Activated CD4-positive, CD25-positive, alpha-beta regulatory T cell (primary cell): ENCODE measurements around the gene UGGT1.
A peak's percentile ranks its signal among the peaks of the same experiment; 100 is the strongest.
"Not testable (repeated sequence)": the region's sequence is repeated elsewhere in the genome, so short reads cannot be mapped to it uniquely, and the experiment has no call there.

ENCODE experiments used
- DNase-seq, 4 experiments: peaks; one replicate each; lab custom pipeline; 2025; lab: John Stamatoyannopoulos, UW

Gene UGGT1

DNA sequence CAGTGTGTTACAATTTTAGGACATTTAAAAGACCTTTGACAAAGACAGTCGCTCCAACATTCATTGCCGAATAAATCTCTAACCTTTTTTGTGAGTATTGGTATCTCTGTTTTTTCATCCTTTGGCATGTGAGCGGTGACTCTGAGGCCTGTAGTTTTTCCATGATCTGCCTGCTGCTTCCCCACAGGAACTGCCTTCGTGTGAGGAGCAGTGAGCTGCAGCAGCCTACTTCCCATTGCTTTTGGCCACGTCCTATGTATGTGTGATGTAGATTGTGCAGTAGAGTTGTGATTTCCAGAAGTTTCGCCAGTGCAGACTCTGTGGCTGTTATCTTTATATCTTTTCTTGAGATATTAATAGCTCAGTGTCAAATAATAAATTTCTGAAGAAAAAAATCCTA, 79.8 kb downstream of the UGGT1 start:
- DNase-seq = no peak

DNA sequence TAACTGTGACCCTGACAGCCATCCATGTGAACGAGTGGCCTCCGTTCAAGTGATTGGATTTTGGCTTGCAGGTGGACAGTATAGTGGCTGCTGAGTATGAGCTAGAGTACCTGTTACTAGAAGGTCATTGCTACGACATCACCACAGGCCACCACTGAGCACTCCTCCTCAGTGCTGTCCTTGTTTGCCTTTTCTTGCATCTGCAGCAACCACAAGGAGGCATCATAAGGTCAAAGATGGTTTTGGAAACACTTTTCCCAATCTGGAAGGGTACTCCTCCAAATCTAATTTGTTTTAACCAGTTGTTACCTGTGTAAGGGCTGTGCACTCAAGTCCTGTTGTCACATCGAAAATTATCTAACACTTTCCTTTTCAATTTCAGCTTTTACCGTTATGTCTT, 81.2 kb downstream of the UGGT1 start:
- no peak for DNase-seq

DNA sequence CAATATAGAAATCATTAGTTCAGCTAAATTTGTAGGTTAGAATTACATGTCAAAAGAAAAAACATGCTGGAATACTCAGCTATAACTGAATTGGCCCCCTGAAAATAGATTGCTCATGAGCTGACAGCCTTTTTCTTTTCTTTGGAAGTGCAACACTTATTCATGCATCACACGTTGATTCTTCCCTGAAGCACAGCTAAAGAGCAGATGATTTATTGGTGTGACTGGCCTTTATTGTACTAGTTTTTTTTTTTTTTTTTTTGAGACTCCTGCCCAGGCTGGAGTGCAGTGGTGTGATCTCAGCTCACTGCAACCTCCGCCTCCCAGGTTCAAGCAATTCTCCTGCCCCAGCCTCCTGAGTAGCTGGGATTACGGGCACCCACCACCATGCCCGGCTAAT, 83.1 kb downstream of the UGGT1 start:
- DNase-seq = not testable (repeated sequence)

DNA sequence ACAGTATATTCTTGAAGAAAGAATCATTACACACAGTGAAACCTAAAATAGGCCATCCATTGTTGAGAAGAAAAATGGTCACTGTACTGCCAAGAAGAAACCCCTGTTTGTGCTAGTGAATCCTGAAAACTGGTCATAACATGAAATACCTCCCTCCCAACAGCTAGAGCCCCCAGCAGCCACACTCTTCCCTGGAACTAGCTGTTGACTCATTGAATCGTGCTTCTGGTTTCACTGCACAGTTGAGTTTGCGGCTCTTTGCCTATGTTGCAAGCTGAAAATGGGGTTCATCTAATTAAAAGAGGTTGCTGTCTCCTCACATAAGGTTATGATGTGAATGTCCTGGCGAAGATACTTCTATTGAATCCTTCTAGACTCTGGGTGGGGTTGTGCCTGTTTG, 86.3 kb downstream of the UGGT1 start:
- no peak for DNase-seq

DNA sequence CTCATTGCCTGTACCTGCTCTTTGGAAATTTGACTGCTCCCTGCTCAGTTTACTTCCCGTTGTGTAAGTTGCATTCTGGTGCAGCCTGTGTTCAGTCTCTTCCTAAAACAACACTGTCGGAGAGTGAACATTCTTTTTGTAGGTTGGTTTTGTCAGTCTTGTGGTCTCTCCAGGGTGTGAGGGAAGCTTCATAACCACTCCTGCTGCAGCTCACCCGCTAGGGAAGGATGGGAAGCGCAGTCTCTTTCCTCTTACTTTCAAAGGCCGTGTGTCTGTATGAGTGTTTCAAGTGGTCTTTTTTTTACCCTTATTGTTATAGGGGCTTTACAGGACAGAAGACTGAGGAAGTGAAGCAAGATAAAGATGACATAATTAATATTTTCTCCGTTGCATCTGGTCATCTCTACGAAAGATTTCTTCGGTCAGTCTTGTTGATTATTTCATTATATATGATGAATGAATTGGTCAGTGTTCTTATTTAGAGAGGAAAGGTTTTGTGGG, 87.2 kb downstream of the UGGT1 start:
- no peak for DNase-seq

DNA sequence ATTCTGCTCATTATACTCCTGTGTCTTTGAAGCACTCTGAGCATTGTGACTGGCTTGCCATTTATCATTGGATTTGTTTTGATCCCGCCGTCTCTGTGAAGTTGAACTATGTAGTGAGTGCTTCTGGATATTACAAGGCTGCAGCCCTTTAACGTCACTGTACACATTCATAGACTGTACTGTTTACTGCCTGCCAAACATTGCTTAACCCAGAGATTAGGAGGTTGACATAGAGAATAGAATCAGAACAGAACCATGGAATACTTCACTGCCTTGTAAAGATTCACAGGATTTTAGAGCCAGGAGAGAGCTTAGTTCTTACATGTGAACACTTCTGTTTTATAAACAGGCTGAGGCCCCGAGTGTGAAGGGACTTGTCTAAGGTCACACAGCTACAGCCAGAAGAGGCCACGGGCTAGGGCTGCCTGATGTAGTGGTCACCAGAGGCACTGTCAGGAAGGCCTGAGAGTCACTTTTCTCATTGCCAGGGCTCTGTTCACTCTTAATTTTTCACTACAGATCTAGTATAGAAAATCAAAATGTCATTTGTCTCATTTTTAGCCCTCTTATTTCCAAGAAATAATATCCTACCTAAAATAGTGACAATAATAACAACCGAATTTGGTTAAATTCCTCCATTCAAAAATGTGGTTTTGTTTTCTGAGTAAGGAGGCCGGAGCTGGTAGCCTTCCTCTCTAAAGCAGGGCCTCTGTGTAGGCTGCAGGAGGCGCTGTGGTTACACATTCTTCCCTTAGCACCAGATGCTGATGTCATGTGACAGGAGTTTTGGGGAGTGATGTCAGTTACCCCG, 87.9 kb downstream of the UGGT1 start:
- peak in 2 of 4 experiments; percentile 10 to 12 for DNase-seq

DNA sequence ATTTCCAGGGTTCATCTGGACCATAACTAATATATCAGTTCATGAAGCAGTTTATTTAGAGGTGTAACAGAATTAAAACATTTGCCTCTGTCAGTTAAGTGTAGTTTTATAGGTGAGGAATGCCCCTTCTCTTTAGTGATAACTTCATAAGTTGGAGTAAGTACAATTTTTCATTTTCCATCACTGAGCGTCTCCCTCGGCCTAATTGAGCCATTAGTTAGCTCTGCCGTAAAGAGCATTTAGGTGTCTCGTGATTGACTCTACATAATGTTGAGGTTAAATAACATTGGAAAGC, 88.4 kb downstream of the UGGT1 start:
- no peak for DNase-seq

DNA sequence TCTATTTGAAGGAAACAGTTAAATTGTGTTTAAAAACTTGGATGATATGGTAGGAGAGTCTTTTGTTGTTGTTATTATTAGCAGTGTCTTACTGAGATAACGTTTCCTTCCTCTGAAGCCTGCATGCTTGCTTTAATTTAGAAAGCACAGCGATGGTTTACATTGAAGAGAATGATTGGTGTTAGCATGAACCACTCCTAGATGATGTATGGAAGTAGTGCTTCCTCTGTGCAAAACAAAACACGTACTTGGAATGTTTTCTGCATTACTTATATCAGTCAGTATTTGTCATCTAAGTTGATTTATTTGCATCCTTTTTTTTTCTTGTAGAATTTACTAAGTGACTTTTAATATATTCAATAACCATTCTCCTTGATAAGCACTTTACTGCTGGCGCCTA, 89.0 kb downstream of the UGGT1 start:
- DNase-seq = no peak

DNA sequence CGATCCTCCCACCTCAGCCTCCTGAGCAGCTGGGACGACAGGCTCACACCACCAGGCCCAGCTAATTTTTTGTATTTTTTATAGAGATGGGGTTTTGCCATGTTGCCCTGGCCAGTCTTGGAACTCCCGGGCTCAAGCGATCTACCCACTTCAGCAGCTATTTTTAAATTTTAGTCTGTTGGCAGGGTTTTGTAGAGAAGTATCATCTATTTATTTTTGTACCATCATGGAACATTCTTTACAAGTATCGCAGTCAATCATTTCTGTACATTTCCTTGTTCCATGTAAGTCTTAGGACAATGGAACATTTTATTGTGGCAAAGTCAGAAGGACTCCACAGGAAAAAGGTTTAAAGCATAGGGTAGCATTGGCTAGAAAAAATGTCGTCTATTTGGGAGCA, 94.6 kb downstream of the UGGT1 start:
- no peak for DNase-seq

DNA sequence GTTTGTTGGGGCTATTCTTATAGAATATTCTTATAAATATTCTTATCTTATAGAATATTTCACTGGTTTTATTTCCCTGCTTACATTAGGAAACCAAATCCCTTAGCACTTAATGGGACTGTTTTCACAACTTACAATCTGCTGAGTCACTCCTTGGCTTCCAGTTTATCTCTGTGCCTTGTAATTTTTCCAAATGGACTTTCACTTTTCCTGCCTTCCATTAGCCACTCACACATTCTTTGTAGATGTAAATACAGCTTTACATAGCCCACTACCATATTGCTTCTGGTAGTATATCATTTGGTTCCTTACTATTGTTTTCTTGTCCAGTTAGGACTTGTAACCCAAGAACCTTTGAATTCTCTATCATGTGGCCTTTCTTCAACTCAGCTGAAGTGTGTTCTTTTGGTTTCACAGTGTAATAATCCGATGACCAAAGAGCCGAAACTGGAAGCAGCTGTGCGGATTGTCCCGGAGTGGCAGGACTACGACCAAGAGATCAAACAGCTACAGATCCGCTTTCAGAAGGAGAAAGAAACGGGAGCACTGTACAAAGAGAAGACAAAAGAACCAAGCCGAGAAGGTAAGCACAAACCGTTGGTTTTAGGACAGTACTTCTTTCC, 96.1 kb downstream of the UGGT1 start:
- no peak for DNase-seq

DNA sequence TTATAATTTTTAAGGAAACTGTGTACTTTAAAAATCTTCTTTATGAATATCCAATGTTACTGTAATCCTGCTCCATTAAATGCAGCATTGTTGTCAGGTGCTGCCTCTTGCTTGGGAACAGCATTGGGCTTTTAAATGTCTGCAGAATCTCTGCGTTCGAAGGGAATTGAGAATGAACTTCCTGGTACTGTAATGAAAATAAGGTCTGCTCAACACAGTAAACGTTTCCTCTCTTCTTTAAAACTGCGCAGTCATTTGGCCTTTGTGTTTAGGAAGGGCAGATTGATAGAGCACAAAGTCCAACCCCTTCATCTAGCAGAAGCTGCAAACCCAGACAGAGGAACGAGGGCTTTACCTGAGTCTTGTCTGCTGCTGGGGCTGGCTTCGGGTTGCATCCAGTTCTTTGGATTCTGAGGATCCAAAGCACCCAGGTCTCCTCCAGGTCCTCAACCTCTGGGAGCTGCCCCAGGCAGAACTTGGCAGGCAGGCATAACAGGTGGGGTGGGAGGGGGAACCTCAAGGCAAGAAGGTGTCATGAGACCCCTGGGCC, 104.5 kb downstream of the UGGT1 start:
- DNase-seq = no peak

DNA sequence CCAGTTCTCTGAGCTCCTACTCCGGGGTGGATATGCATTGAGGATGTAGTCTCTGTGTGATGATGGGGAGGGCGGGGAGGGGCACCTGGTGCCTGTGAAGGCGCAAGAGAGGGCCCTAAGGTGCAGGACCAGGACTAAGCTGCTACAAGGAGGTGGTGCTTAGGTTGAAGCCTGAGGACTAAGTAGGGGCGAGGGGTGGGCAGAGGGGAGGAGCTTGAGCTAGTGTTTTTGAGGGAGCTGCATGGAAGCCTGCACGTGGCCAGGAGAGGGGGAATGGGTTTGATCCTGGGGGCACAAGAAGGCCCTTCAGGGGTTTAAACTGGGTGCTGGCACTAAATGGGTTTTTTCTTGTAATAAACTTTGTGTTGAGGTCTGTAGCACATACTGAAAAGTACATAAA, 105.0 kb downstream of the UGGT1 start:
- no peak for DNase-seq

DNA sequence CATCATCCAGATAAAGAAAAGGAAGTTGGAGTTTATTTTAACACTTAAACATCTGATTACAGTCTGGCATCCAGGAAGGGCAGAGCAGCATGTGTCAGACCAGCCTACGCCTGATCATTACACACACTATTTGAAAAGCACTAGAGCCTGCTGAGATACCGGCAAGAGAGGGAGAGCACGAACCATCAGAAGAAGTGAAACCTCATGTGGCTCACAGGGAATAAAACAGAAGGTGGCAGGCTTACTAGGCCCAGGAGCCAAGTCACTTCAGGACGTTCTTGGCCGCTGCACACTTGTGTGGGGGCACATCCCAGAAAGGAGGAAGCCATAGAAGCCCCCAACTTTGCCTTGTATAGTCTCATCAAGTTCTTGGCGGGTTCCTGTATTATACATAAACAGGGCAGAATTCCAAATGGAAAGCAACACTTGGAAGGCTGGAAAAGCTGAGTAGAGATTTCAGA, 105.5 kb downstream of the UGGT1 start:
- no peak for DNase-seq

DNA sequence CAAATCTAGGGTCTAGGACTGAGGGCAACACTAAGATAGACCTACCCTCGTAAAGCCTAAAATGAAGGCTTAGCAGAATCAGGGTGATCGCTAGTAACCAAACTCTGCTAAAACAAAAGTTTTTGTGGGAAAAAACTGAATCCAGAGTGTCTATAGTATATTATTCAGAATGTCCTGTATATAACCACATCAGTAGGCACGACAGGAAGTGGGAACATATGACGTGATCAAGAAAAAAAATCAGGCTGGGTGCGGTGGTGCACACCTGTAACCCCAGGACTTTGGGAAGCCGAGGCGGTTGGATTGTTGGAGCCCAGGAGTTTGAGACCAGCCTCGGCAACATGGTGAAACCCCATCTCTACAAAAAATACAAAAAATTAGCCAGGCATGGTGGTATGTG, 106.1 kb downstream of the UGGT1 start:
- DNase-seq = no peak

DNA sequence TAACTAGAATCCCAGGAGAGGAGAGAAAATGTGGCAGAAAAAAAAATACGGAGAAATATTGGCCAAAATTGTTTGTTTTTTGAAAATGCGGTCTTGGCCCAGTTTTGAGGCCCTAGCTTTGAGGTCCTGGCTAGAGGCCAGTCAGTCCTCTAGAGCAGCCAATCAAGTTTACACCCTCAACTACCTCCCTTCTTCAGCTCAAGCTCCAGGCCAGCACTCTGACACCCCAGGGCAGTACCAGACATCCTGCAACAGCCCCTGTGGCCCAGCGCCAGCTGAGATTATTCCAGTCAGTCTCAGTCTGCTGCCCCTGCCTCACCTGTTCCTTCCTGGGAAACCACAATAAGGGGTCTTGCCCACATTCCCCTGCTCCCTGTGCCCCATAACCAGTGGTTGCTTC, 107.7 kb downstream of the UGGT1 start:
- no peak for DNase-seq

DNA sequence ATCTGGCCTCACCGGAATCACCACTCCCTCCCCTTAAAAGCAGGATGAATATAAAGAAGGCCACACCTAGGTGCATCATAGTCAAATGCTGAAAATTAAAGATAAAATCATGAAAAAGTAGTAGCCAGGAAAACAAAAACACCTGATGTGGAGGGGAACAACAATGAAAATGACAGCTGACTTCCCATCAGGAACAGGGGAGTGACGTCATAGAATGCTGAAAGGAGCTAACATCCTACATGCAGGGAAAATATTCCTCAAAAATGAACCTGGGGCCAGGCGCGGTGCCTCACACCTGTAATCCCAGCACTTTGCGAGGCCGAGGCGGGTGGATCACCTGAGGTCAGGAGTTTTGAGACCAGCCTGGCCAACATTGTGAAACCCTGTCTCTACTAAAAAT, 108.1 kb downstream of the UGGT1 start:
- DNase-seq = no peak

DNA sequence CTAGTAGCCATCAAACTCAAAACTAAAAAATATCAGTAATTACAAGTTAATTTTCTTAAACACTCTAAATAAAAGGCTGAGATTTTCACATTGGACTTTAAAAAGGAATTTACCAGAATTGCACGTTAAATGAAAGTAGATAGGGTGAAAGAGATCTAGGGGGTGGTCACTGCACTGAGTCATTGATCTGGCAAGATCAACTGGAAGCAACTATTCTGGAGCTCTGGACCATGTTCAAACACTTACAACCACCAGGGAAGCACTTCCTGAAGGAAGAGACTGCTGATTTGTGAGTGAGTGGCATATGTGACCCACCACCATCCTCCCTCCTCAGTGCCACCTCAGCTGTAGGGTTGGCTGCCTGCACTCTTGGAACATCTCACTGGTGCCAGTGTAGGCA, 111.8 kb downstream of the UGGT1 start:
- no peak for DNase-seq

DNA sequence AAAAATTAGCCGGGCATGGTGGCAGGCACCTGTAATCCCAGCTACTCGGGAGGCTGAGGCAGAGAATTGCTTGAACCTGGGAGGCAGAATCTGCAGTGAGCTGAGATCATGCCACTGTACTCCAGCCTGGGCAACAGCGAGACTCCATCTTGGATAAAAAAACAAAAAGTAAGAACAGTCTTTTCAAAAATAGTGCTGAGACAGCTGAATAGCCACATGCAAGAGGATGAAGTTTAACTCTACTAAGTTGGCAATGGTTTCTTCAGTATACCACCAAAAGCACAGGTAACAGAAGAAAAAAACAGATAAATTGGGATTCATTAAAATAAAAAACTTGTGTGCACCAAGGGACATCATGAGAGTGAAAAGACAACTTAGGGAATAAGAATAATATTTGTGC, 115.2 kb downstream of the UGGT1 start:
- no peak for DNase-seq

DNA sequence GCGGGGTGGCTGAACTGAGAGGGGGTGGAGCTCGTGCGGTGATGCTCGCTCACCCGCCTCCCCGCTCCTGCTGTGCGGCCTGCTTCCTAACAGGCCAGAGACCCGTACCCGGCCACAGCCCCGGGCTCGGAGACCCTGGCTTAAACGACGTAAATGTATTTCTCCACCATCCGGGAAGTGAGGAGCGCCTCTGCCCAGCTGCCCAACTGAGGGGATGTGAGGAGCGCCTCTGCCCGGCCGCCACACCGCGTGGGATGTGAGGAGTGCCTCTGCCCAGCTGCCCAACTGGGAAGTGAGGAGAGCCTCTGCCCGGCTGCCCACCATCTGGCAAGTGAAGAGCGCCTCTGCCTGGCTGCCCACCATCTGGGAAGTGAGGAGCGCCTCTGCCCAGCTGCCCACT, 117.0 kb downstream of the UGGT1 start:
- no peak for DNase-seq

DNA sequence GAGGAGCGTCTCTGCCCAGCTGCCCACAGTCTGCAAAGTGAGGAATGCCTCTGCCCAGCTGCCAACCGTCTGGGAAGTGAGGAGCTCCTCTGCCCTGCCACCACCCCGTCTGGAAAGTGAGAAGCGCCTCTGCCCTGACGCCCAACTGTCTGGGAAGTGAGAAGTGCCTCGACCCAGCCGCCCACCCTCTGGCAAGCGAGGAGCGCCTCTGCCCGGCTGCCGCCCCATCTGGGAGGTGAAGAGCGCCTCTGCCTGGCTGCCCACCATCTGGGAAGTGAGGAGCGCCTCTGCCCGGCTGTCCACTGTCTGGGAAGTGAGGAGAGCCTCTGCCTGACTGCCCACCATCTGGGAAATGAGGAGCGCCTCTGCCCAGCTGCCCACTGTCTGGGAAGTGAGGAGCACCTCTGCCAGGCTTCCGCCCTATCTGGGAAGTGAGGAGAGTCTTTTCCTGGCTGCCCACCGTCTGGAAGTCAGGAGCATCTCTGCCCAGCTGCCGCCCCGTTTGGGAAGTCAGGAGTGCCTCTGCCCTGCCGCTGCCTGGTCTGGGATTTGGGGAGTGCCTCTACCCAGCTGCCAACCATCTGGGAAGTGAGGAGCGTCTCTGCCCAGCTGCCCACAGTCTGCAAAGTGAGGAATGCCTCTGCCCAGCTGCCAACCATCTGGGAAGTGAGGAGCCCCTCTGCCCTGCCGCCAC, 117.8 kb downstream of the UGGT1 start:
- DNase-seq = not testable (repeated sequence)

DNA sequence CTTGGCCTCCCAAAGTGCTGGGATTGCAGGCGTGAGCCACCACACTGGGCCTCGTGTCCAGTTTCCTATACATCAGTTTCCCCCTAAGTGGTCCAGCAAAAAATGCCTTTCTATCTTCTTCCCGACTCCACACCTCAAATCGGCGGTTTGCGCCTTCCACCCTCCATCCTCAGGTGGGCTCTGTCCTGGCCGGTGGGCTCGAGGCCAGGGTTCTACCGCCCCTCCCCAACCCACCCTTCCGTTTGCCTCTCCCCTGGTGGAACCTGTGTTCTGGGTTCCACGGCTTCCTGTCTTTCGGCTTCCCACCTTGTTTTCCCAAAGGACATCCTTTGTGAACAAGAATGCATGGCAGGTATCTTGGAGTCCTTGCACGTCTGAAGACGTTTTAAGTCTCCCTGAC, 123.3 kb downstream of the UGGT1 start:
- no peak for DNase-seq

DNA sequence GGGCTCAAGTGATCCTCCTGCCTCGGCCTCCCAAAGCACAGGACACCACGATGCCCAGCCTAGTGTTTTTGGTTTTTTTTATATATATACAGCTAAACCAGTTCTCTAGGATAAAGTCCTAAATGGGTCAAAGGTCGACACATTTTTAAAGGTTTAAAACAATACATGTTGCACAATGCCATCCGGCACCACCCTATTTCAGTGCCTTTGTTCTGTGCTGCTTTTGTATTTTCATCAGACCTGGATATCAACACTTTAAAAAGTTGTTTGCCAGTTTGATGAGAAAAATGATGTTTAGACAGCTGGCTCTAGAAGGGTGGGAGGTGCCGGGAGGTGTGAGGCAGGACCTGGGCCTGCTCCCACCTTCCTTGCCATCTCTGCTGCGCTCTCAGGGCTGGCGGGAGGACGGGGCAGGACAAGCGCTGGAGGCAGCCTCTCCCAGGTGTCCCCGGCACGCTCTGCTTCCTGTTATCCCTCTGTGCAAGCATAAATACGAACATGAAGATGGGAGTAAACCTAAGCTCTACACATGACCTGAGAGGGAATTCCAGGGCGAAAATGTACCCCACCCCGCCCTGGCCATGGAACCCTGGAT, 124.0 kb downstream of the UGGT1 start:
- DNase-seq = no peak
